GM23248 (cell line): ENCODE measurements around the gene CLDN2.

Experiments used
- EZH2 ChIP-seq: fragments of 200-600 bp; sonication (generic); IDR thresholded peaks from 2 replicates; pipeline ENCODE4 v1.6.1; 2018; ENCODE audit warnings: antibody characterized with exemption, mild to moderate bottlenecking; ENCODE audit not compliant: insufficient read depth, poor library complexity, severe bottlenecking
- EZH2phosphoT487 ChIP-seq: fragments of 200-600 bp; sonication (generic); IDR thresholded peaks from 2 replicates; pipeline ENCODE4 v1.6.1; 2018; ENCODE audit warnings: antibody characterized with exemption, moderate library complexity, mild to moderate bottlenecking, low read depth; ENCODE audit not compliant: insufficient read depth

- TF ChIP-seq EZH2 (no peak), EZH2phosphoT487 (no peak)
Measured at GRCh38 chrX:106927700-106928099, 7.5 kb downstream of the CLDN2 start.
